Hippocampal formation (tissue), 2 donors: ENCODE measurements around the gene SPDYE4.

Source experiments
- DNase-seq, 2 donors: peaks; one replicate each; lab custom pipeline; 2025; lab: John Stamatoyannopoulos, UW

SPDYE4 gene

DNA sequence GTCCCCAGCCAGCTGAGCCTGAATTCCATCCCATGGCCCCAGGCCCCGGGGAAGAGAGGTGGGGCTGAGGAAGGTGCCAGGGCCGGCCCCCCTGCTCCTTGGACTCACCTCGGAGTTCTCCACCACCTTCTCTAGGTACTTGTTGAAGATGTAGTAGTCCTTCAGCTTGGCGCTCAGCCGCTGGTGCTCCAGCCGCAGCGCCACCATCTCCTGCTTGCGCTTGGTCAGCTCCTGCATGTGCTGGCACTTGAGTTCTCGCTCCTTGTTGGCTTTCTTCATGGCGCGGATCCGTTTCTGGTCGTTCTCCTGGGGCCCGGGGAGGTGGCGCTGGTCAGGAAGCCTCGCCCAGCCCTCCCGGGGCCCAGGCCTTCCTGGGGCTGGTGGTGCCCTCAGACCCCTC is 17.0 kb downstream of the SPDYE4 start:
- DNase-seq, result no peak

DNA sequence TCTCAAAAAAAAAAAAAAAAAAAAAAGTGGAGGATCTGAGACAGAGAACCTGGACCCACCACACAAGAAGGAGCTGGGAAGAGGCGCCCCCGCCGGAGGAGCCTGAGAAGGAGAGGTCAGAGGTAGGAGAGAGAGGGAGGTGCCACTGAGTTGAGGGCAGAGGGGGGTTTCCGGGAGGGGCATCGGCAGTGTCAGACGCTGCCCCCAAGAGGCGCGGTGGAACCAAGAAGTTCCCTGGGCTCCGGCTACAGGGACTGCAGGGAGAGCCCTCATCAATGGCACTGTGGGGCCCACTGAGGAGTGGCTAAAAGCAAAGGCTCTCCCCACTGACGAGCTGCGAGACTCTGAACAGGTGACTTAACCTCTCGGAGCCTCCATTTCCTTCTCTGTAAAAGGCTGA is 17.9 kb downstream of the SPDYE4 start:
- no peak for DNase-seq

DNA sequence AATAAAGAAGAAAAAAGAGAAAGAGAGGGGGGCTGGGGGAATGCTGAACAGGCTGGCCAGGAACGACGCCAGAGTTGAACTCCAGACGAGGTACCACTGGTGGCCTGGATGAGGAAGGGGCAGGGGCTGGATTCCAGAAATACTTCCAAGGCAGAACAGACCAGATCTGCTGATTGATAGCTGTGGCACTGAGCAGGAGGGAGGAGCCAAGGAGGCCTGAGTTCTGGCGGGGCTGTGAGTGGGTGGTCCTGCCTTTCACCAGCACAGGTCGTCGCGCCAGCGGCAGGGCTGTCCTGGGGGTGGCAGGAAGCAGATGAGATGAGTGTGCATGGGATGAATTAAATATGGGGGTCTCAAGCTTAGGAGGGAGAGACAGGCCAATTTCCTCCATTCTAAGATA is 19.2 kb downstream of the SPDYE4 start:
- DNase-seq, result no peak

DNA sequence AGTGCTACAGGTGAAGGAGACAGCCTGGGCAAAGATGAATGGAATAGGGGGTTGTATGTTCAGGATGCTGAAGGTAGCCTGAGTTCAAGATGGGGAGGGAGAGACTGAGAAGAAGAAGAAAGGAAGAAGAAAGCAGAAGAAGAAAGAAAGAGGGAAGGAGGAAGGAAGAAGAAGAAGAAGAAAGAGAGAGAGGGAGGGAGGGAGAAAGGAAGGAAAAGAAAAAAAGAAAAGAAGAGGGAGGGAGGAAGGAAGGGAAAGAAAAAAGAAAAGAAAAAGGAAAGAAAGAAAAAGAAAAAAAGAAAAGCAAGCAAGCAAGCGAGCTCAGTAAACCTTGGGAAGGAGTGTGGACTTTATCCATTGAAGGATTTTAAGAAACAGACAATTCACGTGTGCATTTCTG is 21.6 kb downstream of the SPDYE4 start:
- no peak for DNase-seq

DNA sequence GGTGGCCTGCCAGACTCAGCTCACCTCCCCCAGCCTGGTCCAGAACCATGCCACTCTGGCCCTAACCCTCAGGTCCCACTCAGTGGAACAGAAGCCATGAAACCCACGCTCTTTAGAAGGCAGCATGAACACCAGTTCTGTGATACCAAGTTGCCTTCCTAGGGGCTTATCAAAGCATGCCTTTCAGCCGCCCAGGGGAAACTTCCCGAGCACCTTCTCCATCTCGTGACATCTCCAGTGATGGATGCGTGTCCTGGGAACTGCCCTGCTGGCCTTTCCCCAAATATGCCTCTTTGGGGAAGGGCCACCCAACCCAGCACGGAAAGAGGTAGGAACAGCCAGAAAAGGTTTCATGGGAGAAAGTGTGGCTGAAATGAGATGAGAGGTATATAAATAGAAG is 22.0 kb downstream of the SPDYE4 start:
- DNase-seq, result no peak

DNA sequence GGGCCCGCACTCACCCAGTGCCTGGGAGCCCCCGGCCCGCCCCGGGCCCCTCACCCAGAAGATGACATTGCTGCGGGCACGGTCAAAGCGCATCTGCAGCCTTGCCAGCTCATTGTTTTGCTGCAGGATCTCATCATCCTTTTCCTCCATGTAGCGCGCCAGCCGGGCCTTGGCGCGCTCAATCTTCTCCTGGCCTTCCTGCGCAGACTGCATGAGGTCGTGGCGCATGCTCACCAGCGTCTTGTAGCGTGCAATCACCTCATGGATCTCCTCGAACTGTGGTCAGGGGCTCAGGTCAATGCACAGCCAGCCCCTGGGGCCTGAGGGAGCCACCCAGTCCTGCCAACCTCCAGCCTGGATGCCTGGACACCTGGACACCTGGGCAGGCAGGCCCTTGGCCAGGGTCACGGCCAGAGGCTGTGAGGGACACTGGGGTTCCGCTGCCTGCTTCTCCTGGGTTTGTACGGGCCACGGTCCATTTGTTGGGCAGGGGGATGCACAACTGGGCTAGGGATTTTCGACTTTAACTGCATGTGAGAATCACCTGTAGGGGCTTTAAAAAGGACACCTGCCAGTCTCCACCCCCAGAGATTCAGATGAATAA is 22.9 kb downstream of the SPDYE4 start:
- no peak for DNase-seq

DNA sequence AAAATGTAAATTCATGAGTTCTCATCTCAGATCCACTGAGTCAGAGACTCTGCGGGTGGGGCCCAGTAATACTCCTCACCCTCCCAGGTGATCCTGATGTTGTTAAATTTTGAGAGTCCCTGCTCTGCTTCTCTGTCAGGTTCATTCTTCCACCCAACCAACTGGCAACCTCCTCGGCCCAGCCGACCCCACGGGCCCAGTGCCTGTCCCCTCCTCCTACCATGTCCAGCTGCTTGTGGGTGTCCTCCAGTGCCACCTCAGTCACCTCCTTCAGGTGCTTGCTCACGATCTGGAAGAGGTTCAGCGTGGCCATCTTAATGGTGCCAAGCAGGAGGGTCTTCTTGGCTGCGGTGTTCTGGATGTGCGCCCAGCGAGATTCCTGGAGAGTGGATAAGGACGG is 23.5 kb downstream of the SPDYE4 start:
- no peak for DNase-seq

DNA sequence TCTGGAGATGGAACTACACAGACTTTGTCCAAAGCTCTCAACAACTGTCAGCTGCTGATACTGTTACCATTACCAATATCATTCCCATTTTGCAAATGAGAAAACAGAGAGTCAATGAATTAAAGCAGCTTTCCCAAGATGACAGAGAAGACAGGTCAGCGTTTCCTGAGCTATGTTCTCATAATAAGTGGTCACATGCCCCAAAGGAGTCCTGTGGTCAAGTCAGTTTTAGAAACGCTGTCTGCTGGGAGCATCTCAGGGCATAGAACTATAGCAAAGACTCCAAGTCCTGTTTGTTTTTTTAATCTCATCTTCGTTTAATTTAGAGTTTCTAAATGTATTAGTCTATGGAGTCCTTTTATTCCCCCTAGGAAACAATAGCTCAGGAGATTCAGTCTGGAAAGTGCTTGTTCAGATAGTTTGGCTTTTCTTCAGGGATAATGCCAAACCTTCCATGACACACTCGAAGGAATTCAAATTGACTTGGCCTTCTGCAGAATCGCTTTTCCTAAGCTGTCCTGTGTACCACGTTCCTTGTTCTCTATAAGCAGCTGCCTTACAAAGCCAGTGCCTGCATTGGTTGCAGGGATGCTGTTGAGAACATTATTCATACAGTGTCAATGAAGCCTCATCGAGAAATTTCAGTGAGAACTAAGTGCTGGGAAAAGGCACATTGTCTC is 25.8 kb downstream of the SPDYE4 start:
- no peak for DNase-seq

DNA sequence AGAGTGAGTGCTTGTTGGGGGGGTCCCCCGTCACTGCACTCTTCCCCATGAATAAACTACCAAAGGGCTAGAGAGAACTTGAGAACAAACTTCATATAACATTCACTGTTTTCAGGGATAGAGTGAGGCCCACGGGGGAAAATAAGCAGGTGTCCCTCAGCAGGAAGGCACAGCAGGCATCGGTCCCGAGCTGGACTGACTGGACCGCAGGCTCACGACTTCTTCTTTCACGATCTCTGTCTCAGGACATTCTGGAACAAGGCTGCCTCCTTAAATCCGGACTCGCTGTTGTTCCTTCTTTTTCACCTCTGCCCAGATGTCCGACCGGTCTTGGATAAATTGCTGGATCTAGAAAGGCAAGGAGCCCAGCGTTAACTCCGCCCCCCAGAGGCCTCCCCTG is 28.5 kb downstream of the SPDYE4 start:
- no peak for DNase-seq

DNA sequence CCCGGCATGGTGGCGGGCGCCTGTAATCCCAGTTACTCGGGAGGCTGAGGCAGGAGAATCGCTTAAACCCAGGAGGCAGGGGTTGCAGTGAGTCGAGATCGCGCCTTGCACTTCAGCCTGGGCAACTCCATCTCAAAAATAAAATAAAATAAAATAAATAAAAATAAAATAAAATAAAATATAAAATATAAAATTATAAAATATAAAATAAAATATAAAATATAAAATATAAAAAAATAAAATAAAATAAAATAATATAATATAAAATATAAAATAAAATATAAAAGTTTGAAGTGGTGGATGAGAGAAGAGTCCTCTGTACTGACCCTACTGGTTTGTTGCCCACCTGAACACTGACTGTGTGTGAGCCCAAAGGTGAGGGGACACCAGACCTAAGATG is 28.9 kb downstream of the SPDYE4 start:
- DNase-seq, result no peak

DNA sequence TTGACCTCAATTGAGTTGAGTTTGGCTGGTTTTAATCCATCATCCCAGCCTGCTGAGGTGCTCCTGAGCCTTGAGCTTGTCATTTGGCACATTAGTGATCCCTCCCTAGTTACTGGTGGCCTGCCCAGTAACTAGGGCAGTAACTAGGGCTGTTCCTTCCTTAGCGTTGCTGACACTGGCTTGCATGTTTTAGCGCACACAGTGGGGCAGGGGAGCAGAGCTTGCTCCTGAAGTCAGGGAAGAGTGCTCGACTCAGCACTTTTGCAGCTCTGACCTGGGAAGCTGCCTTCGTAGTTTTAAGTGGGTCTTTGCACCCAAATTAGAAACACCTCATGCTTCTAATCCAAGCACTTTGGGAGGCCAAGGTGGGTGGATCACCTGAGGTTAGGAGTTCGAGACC is 29.4 kb downstream of the SPDYE4 start:
- DNase-seq, result no peak

DNA sequence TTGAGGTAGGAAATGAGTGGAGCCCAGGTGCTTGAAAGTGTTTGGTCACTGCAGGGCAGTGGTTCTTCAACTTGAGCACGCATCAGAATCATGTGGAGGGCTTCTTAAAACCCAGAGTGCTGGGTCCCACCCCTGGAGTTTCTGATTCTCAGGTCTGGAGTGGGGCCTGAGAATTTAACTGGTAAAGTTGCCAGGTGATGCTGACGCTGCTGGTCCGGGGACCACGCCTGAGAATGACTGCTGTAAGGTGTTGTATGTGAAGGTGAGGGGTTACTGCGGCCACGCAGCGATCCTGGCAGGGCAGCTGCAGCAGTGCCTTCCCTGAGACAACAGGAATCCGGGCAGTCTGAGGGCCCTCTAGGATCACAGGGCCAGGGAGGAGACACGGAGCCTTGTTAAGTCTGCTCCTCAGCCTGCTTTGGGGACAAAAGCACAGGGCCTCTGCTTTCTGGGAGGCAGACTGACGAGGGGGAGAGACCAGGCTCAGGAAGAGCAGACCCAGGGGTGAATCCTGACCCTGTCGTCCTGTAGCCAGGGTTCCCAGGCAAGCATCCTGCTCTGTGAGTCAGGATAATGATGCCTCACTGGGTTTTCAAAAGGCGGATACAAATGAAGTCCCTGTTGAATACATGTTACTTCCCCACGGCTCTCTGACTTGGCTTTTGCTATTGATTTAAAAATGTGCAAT is 30.0 kb downstream of the SPDYE4 start:
- no peak for DNase-seq

DNA sequence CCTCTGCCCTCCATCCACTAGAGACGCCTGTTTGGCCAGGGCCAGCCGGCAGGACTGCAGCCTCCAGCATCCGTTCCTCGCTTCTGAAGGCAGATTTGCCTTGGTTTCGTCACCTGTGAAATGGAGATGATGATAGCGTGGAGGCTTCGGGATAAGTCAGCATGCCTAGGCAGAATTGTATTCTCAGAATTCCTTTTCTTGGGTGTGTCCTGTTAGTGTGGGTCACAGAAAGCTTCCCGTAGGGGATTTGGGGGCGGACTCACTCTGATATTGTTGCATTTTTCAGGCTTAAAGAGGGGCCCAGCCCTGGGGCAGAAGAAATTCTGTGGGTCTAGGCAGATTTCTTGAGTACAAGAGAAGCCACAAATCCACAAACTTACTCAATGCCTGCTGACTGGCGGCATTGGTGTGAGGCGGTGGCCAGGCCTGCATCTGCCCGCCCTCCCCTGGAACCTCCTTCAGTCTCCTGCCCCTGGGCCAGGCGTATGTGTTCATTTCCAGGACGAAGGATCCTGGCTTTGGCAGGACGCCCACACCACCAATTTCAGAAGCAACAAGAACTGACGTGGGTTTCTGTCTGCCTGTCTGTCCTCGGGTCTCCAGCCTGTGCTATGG is 31.3 kb downstream of the SPDYE4 start:
- no peak for DNase-seq

DNA sequence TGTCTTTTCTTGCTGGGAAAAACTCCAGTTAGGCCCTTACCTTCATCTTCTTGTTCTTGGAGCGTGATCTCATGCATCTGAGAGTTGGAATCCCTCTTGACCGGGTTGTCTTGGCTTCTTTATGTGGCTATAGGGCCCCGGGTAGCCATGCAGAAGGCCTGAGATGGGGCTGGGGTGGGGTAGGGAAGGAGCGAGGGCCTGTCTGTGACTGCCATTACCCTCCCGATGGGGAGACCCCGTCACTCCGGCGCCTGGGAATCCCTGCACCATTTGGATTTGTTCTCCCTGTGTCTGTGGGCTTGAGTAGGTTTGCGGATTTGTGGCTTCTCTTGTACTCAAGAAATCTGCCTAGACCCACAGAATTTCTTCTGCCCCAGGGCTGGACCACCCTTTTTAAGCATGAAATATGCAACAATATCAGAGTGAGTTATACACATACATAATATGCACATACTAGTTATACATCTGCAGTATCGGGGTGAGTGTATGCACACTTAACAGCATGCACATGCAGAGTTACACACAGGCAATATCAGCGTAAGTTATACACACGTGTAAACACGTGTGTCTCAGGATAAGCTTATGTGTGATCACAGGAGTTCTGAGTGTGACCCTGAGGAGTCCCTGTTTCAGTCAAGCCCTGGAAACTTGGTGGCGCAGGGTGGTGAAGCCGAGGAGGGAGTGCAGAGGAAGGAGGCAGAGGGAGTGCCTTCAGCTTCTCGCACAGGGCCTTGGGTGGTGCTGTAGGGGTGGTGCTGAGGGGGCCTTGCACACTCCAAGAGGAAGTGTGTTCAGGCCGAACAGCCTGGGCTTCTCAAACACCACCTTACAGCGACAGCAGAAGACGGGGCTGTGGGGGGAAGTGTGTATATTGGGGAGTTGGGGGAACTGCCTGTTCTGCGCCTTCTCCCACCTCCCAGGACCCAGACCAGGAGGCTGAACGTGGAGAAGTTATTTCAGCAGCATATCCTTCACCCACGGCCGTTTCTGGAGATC is 32.2 kb downstream of the SPDYE4 start:
- DNase-seq, result no peak

DNA sequence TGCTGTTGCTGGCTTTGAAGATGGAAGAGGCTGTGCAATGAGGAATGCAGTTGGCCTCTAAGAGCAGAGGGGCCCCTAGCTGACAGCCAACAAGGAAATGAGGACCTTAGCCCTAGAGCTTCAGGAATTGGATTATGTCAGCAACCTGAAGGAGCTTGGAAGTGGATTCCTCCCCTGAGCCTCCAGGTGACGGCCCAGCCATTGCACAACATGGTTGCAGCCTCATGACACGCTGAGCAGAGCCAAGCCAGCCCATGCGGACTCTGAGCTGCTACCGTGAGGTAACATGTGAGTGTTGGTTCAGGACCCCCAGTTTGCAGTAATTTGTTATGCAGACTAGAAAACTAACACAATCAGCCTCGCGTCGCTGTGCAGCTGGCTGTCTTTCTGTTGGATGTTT is 33.9 kb downstream of the SPDYE4 start:
- DNase-seq, result no peak

DNA sequence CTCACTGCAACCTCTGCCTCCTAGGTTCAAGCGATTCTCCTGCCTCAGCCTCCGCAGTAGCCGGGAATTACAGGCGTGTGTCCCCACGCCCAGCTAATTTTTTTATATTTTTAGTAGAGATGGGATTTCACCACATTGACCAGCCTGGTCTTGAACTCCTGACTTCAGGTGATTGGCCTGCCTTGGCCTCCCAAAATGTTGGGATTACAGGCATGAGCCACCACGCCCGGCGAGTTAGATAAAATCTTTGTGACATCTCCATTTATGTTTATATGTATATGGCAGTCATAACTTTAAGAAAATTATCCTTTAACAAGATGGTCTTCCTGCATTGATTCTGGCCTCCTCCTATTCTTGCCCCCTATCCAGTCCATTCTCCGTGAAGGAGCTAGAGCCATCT is 37.8 kb downstream of the SPDYE4 start:
- DNase-seq, result no peak

DNA sequence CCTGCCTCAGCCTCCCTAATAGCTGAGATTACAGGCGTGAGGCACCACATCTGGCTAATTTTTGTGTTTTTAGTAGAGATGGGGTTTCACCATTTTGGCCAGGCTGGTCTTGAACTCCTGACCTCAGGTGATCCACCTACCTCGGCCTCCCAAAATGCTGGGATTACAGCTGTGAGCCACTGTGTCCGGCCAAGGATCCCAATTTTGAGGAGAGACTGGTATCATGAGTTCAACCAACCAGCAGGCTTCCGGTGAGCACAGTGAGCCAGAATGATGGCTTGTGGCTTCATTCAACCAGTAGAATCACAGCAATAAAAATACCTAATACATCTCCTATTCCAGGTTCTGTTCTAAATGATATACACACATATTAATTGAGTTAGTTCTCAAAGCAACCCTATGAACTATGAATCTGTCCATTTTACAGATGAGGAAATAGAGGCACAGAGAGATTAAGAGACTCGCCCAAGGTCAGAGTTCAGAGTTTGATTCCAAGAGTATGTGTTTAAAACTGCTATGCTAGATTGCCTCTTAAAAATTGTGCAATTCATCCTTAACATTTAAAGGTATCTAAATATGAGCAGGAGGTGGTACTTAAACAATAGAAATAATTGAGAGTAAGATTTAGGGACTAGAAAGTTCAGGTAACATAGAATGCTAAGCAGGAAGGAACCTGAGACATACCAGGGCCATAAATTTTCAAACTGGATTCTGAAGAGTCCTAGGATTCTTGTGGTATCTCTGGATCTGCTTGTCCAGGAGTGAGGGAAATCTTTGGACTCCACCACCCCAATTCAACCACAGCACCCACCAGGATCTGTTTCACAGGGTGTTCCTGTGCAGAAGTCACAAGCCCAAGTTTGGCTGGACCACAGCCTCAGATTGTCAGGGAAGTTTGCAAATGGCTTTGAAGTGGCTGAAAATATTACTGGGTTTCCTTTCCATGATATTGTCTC is 38.8 kb downstream of the SPDYE4 start:
- DNase-seq, result no peak

DNA sequence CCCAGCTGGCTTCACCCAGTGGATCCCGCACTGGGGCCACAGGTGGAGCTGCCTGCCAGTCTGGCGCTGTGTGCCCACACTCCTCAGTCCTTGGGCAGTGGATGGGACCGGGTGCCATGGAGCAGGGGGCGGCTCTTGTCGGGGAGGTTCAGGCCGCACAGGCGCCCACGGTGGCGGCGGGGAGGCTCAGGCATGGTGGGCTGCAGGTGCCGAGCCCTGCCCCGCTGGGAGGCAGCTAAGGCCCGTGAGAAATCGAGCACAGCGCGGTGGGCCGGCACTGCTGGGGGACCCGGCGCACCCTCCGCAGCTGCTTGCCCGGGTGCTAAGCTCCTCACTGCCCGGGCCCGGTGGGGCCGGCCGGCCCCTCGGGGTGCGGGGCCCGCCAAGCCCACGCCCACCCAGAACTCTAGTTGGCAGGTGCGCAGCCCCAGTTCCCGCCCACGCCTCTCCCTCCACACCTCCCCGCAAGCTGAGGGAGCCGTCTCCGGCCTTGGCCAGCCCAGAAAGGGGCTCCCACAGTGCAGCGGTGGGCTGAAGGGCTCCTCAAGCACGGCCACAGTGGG is 40.3 kb downstream of the SPDYE4 start:
- DNase-seq, result no peak

DNA sequence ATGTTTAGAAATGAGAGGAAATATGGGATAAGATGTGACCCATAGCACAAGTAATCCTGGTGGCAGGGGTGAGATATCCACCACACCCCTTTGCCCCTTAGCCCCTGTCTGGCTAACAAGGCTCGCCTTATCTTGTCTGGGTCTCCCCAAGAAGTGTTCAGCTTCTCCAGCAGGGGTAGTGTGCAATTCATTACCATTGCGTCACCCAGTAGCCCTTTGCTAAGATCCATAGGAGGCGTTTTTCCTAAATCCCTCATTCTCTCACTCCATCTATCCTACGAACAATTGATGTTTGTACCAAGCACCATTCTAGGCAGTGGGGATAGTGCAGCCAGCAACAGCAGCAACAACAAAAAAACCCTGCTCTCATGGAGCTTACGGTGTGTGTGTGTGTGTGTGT is 44.5 kb downstream of the SPDYE4 start:
- no peak for DNase-seq

DNA sequence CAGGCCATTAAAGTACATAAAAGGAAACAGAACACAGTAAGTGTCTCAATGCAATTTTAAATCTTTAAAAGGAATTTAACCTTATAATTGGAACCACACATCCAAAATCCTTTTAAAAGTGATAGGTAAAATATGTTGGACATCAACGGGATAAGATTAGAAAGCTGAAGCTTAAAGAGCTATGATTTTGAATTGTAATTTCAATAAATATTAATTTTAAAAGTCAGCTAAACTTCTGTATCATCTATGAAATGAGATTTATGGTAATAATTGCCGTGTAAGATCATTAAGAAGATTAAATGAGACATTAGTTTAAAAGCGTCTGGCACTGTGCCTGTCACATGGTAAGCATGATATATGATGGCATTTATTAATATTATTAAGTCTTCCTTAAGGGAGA is 45.0 kb downstream of the SPDYE4 start:
- no peak for DNase-seq
